ENCODE measurements around the gene TIRAP. TPM values are rescaled to one million over a fixed set of nuclear protein-coding genes. Genes with fewer than 3 reads are reported as not detected.
"Not testable (repeated sequence)": the region's sequence is repeated elsewhere in the genome, so short reads cannot be mapped to it uniquely, and the experiment has no call there.

Gene TIRAP
- total RNA-seq, 1 experiment from 2014 or later, result 4.4 TPM

- H3K9me3 ChIP-seq (ENCODE audit: low read length); H2AFZ ChIP-seq (ENCODE audit: low read length); H4K20me1 ChIP-seq (ENCODE audit: insufficient read depth, low read depth, low read length); H3K9ac ChIP-seq (ENCODE audit: low read length); DNase-seq; H3K4me3 ChIP-seq (ENCODE audit: low read length); H3K27me3 ChIP-seq (ENCODE audit: low read length); H3K27ac ChIP-seq (ENCODE audit: low read length); H3K9me2 ChIP-seq (replicated peaks; ENCODE audit: insufficient read depth, low read length); H3K36me3 ChIP-seq (ENCODE audit: insufficient read depth, low read length); H3K4me2 ChIP-seq (ENCODE audit: low read depth, low read length, poor library complexity, severe bottlenecking): not testable (repeated sequence)
- peaks cover 44% of the 10 kb centered on the region for H3K79me2 ChIP-seq (ENCODE audit: low read length)
- peaks cover 20% of the 10 kb centered on the region for H3K4me1 ChIP-seq (ENCODE audit: low read length)
These were observed 25.9 kb downstream of the TIRAP start for GRCh38 chr11:126308771-126309170.

- peaks cover 12% of the 10 kb centered on the region for H3K36me3 ChIP-seq (ENCODE audit: insufficient read depth, low read length)
These were observed 27.5 kb downstream of the TIRAP start for GRCh38 chr11:126310200-126310991.

GRCh38 chr11:126310992-126311310 lies 28.1 kb downstream of the TIRAP start:
- Histone ChIP-seq H3K9me3 (ENCODE audit: low read length) (no peaks in the 10 kb centered on the region), H3K9ac (ENCODE audit: low read length) (no peak overlapping the region), H3K9me2 (replicated peaks; ENCODE audit: insufficient read depth, low read length) (no peaks in the 10 kb centered on the region), H4K20me1 (ENCODE audit: insufficient read depth, low read depth, low read length) (no peaks in the 10 kb centered on the region), H3K4me1 (ENCODE audit: low read length) (peaks cover 16% of the 10 kb centered on the region), H3K4me3 (ENCODE audit: low read length) (no peak overlapping the region), H3K4me2 (ENCODE audit: low read depth, low read length, poor library complexity, severe bottlenecking) (no peak overlapping the region), H3K27ac (ENCODE audit: low read length) (no peak overlapping the region), H3K79me2 (ENCODE audit: low read length) (peaks cover 33% of the 10 kb centered on the region; the same call in 1 of the 2 replicates), H3K27me3 (ENCODE audit: low read length) (no peaks in the 10 kb centered on the region), H2AFZ (ENCODE audit: low read length) (no peak overlapping the region), H3K36me3 (ENCODE audit: insufficient read depth, low read length) (peaks cover 12% of the 10 kb centered on the region)
- no peak for DNase-seq

More at GRCh38 chr11:126310200-126310991, 27.5 kb downstream of the TIRAP start:
- peaks cover 20% of the 10 kb centered on the region for H3K4me1 ChIP-seq (ENCODE audit: low read length)
- no peak overlapping the region for H3K4me2 ChIP-seq (ENCODE audit: low read depth, low read length, poor library complexity, severe bottlenecking)
- no peaks in the 10 kb centered on the region for H4K20me1 ChIP-seq (ENCODE audit: insufficient read depth, low read depth, low read length)
- H3K9me3 ChIP-seq (ENCODE audit: low read length), result no peaks in the 10 kb centered on the region
- H3K27ac ChIP-seq (ENCODE audit: low read length), result no peak overlapping the region
- peaks cover 39% of the 10 kb centered on the region for H3K79me2 ChIP-seq (ENCODE audit: low read length)
- H3K9ac ChIP-seq (ENCODE audit: low read length), result no peak overlapping the region
- DNase-seq, result peak; percentile 64
- H2AFZ ChIP-seq (ENCODE audit: low read length), result no peak overlapping the region
- no peaks in the 10 kb centered on the region for H3K27me3 ChIP-seq (ENCODE audit: low read length)
- H3K9me2 ChIP-seq (replicated peaks; ENCODE audit: insufficient read depth, low read length), result no peaks in the 10 kb centered on the region
- no peak overlapping the region for H3K4me3 ChIP-seq (ENCODE audit: low read length)

- no peaks in the 10 kb centered on the region for H4K20me1 ChIP-seq (ENCODE audit: insufficient read depth, low read depth, low read length)
- no peaks in the 10 kb centered on the region for H3K9me2 ChIP-seq (replicated peaks; ENCODE audit: insufficient read depth, low read length)
- H3K27me3 ChIP-seq (ENCODE audit: low read length), result no peaks in the 10 kb centered on the region
- no peak overlapping the region for H3K4me3 ChIP-seq (ENCODE audit: low read length)
- no peak overlapping the region for H3K9ac ChIP-seq (ENCODE audit: low read length)
- H3K9me3 ChIP-seq (ENCODE audit: low read length), result no peaks in the 10 kb centered on the region
- H3K27ac ChIP-seq (ENCODE audit: low read length), result no peak overlapping the region
- H2AFZ ChIP-seq (ENCODE audit: low read length), result no peak overlapping the region
- peaks cover 27% of the 10 kb centered on the region; the same call in 1 of the 2 replicates for H3K79me2 ChIP-seq (ENCODE audit: low read length)
- H3K4me1 ChIP-seq (ENCODE audit: low read length), result peaks cover 9% of the 10 kb centered on the region
- H3K36me3 ChIP-seq (ENCODE audit: insufficient read depth, low read length), result peaks cover 12% of the 10 kb centered on the region
- DNase-seq, result no peak
- H3K4me2 ChIP-seq (ENCODE audit: low read depth, low read length, poor library complexity, severe bottlenecking), result no peak overlapping the region
These were observed 28.8 kb downstream of the TIRAP start for GRCh38 chr11:126311401-126312291.

- no peak overlapping the region for H2AFZ ChIP-seq (ENCODE audit: low read length)
- no peaks in the 10 kb centered on the region for H3K9me3 ChIP-seq (ENCODE audit: low read length)
- H4K20me1 ChIP-seq (ENCODE audit: insufficient read depth, low read depth, low read length), result no peaks in the 10 kb centered on the region
- H3K4me3 ChIP-seq (ENCODE audit: low read length), result no peak overlapping the region
- H3K79me2 ChIP-seq (ENCODE audit: low read length), result peaks cover 24% of the 10 kb centered on the region; the same call in 1 of the 2 replicates
- H3K36me3 ChIP-seq (ENCODE audit: insufficient read depth, low read length), result peaks cover 12% of the 10 kb centered on the region
- H3K4me1 ChIP-seq (ENCODE audit: low read length), result peaks cover 4% of the 10 kb centered on the region
- no peaks in the 10 kb centered on the region for H3K27me3 ChIP-seq (ENCODE audit: low read length)
- no peaks in the 10 kb centered on the region for H3K9me2 ChIP-seq (replicated peaks; ENCODE audit: insufficient read depth, low read length)
- DNase-seq, result no peak
- H3K9ac ChIP-seq (ENCODE audit: low read length), result no peak overlapping the region
- no peak overlapping the region for H3K4me2 ChIP-seq (ENCODE audit: low read depth, low read length, poor library complexity, severe bottlenecking)
- H3K27ac ChIP-seq (ENCODE audit: low read length), result no peak overlapping the region
These were observed 30.1 kb downstream of the TIRAP start for GRCh38 chr11:126312961-126313360.

- H3K4me2 ChIP-seq (ENCODE audit: low read depth, low read length, poor library complexity, severe bottlenecking), result no peak overlapping the region
- no peaks in the 10 kb centered on the region for H4K20me1 ChIP-seq (ENCODE audit: insufficient read depth, low read depth, low read length)
- H3K9ac ChIP-seq (ENCODE audit: low read length), result no peak overlapping the region
- no peak overlapping the region for H3K27ac ChIP-seq (ENCODE audit: low read length)
- no peaks in the 10 kb centered on the region for H3K27me3 ChIP-seq (ENCODE audit: low read length)
- no peaks in the 10 kb centered on the region for H3K4me1 ChIP-seq (ENCODE audit: low read length)
- H2AFZ ChIP-seq (ENCODE audit: low read length), result no peak overlapping the region
- H3K9me2 ChIP-seq (replicated peaks; ENCODE audit: insufficient read depth, low read length), result no peaks in the 10 kb centered on the region
- no peaks in the 10 kb centered on the region for H3K9me3 ChIP-seq (ENCODE audit: low read length)
- peaks cover 12% of the 10 kb centered on the region for H3K36me3 ChIP-seq (ENCODE audit: insufficient read depth, low read length)
- DNase-seq, result no peak
- H3K4me3 ChIP-seq (ENCODE audit: low read length), result no peak overlapping the region
- peaks cover 24% of the 10 kb centered on the region; the same call in 1 of the 2 replicates for H3K79me2 ChIP-seq (ENCODE audit: low read length)
These were observed 30.9 kb downstream of the TIRAP start for GRCh38 chr11:126313826-126314225.

GRCh38 chr11:126317432-126317755 lies 34.5 kb downstream of the TIRAP start:
- no peak overlapping the region for H3K27ac ChIP-seq (ENCODE audit: low read length)
- peaks cover 17% of the 10 kb centered on the region; the same call in 1 of the 2 replicates for H3K79me2 ChIP-seq (ENCODE audit: low read length)
- no peaks in the 10 kb centered on the region for H3K27me3 ChIP-seq (ENCODE audit: low read length)
- no peak overlapping the region for H3K4me2 ChIP-seq (ENCODE audit: low read depth, low read length, poor library complexity, severe bottlenecking)
- H3K9ac ChIP-seq (ENCODE audit: low read length), result no peak overlapping the region
- H4K20me1 ChIP-seq (ENCODE audit: insufficient read depth, low read depth, low read length), result no peaks in the 10 kb centered on the region
- H3K9me2 ChIP-seq (replicated peaks; ENCODE audit: insufficient read depth, low read length), result no peaks in the 10 kb centered on the region
- H3K9me3 ChIP-seq (ENCODE audit: low read length), result no peaks in the 10 kb centered on the region
- H2AFZ ChIP-seq (ENCODE audit: low read length), result no peak overlapping the region
- H3K4me1 ChIP-seq (ENCODE audit: low read length), result no peaks in the 10 kb centered on the region
- no peak overlapping the region for H3K4me3 ChIP-seq (ENCODE audit: low read length)
- no peak for DNase-seq
- H3K36me3 ChIP-seq (ENCODE audit: insufficient read depth, low read length), result peaks cover 12% of the 10 kb centered on the region
